Inflammatory macrophage treated with lipopolysaccharide for 4 hours (primary cell): ENCODE measurements around the gene DGKB.

Experiments
- DNase-seq: peaks from one replicate; pipeline ENCODE4 v3.0.0-alpha.2; 2020

The DGKB gene

DNA sequence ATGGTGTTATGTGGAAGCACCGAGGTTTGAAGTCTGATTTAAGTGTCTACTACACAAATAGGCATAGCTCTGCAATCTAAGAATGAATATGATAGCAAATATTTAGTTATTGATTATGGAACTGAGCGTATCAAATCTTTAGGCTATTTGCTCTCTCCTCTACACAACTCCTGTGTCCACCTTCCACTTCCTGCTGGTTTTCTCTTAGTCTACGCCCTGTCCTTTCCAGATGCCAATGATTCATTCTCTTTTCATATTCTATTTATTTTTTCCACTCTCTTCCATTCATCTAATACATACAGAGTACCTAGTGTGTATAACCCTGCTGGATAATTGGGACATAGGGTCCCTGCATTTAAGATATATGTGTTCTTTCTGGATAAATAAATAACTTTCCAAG lies 83.7 kb downstream of the DGKB start:
- no peak for DNase-seq

DNA sequence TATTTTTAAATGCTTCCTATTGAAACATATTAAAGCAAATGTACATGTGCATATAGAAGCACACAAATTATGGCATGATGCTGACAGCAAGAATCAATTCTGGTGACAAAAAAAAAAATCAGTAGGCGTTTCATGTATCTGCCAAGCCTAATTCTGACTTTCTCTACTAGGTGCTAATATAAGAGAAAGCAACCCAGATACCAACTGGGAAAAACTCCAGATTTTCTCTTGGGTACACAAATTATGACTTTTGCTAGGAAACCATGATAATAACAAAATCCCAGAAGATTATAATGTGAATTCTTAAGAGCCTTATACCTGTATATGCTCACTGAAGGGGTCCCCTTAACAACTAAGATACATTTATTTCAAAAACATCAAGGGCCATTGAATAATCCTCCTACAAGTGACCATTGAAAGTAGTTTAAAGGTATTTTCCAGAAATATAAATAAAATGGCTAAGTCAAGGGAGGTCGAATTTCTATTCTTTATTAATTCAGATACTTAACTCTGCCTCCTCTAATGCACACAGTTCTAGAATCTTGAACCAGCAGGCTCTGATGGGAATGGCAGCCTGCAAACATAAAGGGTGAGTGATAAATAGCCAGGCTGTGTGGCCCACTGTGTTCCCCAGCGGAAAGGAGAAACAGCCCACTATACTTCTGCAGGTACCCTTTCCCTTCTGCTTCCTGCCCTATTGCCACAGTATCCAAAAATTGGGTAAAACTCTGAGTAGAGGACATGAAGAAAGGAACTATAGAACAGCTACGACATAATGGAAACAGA lies 84.5 kb downstream of the DGKB start:
- DNase-seq = no peak

DNA sequence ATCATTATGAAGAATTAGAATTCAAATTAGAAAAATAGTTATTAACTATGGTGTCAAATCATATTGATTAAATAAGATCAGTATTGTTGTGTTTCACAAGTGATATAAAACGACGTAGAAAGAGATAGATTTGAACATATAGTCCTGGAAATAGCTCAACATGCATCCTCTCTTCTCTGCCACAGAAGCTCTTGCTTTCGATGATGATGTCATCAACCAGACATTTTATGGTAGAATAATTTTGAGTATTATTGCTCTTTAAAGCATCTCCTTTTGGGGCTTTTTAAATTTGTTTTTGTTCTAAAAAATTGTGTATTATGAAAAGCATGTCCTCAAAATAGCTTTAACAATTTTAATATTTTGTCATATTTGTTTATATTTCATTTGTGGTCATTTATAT lies 95.0 kb downstream of the DGKB start:
- DNase-seq = no peak

DNA sequence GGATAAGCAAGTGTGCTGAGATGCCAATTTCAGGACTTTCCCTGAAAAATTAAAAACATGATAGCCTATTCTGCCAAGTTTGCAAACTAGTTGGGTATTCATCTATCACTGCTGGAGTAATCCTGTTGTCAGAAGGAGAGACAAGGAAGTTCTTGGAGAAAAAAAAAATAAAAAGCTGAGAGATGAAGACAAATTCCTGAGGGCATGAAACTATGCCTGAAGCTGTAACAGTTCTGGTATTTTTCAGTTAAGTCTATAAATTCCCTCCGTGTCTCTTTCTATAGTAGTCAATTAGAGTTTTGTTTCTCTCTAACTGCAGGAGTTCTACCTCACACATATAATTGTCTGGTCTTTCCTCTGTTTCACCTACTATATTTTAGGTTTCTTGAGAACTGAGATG lies 95.7 kb downstream of the DGKB start:
- DNase-seq = no peak

DNA sequence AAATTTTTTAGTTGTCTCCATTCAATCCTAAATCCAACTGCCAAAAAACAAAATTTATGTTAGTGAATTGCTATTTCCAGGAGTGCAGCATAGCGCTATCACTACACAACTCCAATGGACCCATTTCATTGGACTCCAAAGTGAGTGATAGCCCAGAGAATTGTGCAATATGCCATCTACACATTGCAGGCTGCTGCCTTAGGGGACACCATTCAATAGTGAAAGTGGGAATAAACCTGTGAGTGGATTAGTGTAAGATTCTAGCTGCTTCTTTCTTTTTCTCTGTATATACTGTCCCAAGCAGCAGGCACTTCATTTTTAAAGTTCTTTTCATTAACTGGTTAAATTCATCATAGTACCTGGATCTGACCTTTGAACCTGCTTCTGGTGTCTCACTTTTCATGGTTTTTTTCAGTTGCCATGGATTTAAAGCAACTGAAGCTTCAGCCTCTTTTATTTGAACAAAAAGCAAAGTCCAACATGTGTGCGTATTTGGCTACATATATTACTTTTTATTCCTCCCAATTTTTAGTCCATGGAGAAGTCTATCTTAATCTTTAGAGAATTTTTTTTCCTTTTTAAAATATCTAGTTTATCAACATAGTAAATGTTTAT lies 97.3 kb downstream of the DGKB start:
- DNase-seq = no peak

DNA sequence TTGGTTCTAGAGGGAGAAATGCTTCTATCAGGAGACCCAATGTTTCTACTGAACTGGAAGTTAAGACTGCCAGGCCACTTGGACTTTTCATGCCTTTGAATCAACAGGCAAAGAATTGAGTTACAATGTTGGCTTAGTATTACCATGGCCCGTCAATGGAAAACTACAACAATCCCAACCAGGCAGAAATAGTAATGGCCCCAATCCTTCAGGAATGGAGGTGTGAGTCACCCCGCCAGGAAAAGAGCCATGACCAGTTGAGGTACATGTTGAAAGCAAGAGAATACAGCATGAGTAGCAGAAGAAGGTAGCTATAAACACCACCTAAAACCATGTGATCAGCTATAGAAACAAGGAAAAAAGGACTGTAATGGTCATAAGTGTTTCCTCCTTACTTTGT lies 101.9 kb downstream of the DGKB start:
- no peak for DNase-seq

DNA sequence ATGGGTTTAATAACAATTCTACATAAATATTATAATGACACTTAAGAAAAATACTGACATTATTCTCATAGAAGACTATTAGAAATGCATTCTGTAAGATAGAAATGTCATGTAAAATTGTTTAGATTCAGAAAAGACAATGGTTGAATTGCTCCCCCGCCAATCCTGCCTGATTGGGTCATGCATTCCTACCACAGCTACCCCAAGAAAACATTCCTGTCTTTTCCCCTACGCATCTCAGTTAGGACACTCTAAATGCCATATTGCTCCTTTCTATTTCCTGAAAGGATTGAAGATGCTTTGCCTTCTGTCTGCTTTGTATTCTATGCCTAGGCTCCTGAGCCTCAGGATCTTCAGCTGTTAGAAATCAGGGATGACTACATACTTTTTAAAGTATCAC lies 109.4 kb downstream of the DGKB start:
- DNase-seq = no peak

DNA sequence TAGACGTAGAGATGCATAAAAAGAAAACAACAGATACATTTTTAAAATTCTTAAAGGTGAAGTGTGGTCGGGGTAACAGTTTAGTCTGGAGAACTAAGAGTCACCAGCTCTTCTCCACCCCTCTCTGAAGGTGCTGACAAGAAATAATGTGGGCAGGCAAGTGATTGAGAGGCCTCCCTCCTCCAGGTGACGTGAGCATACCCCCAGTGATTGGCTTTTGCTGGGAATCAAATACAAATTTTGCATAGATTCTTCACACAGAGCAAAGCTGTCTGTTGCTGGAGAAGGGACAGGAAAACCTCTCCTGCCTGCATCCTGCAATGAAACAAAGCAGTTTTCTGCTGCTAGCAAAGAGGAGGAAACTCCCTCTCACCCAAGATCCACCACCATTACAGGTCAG lies 115.0 kb downstream of the DGKB start:
- DNase-seq = no peak

DNA sequence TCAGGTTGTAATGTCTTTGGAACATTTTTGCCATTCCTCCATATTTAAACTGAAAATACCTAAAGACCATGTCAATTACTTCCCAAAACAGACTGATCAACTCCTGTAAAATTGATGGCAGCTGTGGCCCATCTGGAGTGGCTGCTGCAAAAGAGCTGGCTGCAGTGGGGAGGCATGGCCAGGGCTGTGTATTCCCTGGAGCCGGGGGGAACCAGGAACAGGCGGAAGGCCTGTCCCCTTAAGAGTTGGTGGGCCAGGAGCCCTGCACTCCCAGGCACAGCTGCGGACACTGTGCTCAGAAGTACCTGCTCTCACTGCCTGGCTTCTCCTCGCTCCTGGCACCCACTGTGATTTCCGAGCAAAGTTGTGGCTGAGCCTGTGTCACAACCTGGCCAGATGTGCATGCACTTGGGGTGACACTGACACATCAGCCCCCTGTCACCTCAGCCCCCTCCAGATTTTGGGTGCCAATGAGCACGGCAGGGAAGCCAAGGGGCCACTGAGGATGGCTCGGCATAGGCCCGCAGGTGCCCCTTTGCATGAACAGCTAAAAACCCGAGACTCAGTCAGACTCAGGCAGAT lies 116.1 kb downstream of the DGKB start:
- DNase-seq = no peak

DNA sequence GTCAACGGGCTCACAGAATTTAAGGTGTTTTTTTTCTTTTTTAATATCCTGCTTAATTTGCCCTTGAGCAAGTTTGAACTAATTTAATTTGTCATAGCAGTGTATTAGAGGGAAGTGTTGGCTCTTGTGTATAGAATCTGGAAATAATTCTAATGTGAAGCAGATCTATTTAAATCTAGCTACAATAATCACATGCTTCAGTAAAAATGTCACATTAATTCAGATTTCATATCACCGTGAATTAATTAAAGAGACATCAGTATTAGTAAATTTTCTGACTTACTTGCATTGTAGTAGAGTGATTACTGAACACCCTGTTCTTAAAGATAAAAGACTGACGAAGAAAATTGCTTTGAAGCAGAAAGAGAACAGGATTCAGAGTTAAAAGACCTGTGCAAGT lies 124.7 kb downstream of the DGKB start:
- DNase-seq = no peak

DNA sequence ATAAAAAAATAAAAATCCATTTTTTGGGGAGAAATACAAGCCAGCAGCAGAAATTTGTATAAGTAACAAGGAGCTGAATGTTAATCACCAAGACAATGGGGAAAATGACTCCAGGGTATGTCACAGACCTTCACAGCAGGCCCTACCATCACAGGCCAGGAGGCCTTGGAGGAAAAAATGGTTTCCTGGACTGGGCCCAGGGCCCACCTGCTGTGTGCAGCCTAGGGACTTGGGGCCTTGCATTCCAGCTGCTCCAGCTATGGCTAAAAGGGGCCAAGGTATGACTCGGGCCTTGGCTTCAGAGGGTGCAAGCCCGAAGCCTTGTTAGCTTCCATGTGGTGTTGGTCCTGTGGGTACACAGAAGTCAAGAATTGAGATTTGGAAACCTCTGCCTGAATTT lies 126.3 kb downstream of the DGKB start:
- DNase-seq = no peak

DNA sequence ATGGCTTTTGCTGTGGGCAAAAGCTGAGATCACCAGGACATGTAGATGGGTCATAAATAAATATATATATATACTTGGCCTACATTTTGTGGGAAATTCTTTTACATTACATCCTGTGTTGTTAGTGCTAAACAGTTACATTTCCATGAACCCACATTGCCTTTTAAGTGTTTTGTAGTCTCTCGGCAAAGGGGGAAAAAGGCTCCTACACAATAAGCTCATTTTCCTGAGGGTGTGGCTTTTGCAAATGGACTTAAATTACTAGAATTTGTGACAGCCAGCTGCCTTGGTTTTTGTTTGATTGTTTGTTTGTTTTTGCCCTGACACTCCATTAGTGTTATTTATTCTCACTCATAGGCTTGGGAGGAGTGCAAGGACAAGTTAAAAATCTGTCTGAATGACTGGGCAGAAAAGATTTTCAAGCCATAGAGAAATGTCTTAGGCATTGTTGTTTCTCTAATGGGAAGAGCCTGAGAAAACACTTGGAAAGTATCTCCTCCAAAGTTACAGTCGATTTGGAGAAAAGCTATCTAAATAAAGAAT lies 128.8 kb downstream of the DGKB start:
- no peak for DNase-seq

DNA sequence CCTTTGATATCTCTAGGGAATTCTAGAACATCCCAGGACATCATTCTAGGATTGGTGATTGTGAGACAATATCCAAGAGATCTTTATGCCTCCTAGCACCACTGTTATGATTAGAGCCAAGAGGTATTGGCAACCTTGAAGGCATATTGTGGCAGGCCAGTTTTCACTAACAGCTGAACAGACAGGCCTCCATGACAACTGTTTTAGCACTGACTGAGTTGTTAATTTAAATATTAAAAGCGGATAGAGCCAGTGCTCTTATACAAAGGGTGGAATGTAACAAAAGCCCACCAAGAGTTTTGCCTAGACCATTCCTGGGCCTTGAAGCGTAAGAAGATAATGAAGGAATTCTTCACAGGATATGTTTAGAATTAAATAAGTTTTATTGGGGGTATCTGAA lies 131.9 kb downstream of the DGKB start:
- DNase-seq = no peak

DNA sequence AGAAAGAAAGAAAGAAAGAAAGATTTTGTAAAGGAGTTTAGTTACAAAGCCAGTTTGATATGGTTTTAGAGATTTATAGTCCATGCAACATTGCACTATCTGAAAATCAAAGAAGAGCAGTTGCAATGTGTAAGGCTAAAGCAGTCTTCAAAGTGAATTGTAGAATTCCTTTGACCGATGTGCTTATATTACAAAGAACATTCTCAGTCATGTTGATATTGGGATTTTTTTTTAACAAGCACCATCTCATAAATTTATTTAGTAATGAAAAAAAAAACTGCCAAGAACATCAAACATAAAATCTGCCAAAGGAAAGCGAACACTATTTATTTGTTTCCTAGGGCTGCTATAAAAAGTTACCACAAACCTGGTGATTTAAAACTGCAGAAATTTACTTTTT lies 133.3 kb downstream of the DGKB start:
- no peak for DNase-seq

DNA sequence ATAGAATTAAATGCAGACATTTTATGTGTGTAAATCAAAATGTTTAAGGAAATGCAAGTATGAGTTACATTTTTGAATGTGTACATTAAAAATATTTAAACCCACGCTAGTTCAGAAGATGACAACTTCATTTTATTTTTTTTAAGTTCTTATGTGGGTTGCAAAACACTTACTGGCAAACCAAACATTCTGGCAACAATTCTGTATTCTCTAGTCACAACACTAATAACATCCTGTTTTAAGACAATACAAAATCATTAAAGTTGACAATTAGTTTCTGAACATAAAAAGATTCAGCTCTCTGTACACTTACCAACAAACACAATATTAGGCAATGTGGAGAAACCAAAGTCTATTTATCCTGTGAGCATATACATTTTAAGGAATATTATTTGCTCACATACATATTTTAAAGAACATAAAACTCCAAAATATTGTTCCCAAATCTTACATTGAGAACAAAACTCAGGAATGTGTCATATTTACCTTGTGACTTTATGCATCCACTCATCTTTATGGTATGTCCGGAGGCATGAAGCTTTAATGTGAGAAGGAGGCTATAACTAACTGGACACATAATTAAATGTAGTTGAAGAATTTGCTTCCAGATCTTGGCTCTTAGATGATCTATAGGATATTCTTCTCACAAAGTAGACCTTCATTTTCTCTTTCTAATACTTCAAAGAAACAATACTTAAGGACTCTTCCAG lies 134.7 kb downstream of the DGKB start:
- no peak for DNase-seq

DNA sequence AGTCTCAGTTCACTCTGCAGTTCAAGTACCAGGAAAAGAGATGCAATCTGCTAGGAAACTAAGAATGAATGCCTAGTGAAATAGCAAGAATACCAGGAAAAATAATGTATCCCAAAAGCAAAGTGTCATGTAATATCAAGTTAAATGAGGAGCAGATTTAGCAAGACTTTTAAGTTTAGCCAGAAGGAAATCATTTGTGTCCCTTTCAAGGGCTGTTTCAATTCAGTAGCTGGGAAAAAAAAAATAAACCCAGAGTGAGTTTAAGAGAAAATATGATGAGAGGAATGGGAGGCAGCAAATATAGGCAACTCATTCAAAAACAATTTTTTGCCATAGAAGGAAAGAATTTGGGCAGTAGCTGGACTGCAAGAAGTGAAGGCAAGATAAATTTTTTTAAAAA lies 135.8 kb downstream of the DGKB start:
- no peak for DNase-seq

DNA sequence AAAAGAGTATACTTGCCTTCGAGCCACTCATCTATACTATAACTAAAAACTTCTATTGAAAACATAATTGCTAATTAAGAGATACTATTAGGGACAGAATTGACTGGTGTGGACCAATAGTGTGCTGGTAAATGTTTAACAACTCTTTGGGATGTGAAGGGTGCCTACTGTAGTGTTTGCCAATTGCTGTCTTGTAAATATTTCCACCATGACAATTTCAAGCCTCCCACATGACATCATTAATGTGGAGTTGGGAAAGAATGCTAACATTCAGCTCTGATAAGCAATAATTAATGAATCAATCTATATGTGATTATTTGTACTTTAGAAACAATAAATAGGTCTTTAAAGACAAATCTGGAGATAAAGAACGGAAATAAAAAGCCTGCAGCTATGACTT lies 136.8 kb downstream of the DGKB start:
- no peak for DNase-seq

DNA sequence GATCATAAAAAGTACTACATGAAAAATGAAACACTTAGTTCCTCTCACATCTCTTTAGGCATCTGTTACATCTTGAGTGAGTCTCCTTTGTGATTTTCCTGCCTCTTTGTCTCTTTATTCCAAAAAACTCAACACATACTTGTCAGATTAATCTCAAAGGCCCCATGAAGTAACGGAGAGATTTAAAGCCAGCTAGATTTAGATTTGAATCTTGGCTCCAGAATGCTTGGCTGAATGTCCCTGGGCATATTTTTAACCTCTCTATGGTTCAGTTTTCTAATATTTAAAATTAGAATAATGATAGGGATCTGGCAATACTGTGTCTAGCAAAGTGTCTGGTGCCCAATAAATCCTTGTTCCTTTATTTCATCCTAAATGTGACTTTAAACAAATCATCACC lies 140.0 kb downstream of the DGKB start:
- DNase-seq = no peak

DNA sequence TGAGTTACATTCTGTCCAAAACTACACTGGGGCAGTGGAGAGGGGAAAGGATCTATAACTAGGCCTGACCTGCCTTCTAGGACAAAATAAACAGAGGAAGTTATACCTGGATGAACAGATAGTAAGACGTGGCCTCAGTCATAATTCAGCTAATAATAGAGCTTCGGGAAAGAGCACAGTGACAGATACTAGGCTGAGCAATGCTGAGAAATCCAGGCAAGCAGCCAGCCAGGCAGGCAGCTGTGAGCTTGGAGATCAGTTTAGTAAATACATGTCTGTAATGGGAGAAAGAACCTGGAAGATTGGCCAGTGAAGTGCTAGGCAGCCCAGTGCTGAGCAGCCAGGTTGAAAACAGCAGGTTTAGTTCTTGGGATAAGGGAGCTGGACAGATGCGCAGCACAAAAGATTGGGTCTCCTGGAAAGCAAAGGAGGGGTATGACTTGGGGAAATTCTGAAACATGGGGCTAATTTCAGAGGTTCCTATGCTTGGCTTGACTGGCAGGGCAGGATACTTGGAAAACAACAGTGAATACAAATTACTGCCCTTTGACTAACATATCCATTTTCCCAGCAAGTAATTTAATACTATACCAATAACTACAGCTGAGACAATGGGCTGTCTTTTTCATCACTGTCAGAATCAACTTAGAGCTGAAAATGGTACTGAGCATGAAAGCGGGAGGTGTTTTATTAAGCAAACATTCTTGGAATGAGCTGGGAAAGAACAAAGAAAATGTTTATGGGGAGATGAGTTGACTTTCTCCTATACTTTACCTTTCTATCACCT lies 140.8 kb downstream of the DGKB start:
- no peak for DNase-seq

DNA sequence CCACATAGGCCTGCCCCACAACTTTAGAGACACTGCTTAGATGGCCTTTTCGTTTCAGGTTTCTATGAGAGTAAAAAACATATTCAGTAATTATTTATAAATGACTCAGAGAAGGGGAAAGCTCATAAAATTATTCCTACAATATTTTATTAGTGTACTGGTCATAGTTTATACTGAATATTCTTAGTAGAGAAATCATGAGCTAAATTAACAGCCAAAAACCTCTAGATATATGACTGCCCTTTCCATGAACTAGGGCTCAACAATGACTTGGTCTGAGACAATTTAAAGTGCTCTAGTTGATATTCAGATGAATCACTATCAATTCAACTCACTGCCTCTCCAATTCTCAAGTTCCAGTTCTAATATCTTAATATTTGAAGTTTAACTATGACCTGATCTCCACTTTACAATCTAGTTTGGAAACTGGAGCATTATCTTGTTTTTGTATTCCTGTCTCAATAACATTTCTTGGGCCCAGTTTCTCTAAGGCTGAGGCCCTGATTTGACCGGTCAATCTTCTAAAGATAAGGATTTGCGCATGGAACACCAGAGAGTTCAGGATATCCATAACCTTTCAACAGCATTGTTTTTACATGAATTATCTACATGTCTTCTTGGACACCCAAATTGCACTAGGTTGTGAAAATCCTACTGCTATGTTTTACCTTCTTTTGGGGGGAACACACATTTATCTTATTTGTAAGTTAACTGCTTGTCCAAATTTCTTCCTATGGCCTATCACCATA lies 141.6 kb downstream of the DGKB start:
- no peak for DNase-seq

DNA sequence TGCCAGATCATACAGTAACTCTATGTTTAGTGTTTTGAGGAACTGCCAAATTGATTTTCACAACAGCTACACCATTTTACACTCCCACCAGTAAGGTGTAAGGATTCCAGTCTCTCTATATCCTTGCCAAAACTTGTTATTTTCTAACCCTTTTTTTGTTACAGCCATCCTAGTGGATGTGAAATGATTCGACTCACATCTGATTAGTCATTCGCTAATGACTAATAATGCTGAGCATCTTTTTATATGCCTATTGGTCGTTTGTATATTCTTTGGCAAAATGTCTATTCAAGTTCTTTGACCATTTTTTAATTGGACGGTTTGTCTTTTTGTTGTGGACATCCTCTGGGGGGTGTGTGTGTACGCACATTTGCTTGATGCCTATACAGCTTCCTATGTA lies 142.8 kb downstream of the DGKB start:
- DNase-seq = no peak

DNA sequence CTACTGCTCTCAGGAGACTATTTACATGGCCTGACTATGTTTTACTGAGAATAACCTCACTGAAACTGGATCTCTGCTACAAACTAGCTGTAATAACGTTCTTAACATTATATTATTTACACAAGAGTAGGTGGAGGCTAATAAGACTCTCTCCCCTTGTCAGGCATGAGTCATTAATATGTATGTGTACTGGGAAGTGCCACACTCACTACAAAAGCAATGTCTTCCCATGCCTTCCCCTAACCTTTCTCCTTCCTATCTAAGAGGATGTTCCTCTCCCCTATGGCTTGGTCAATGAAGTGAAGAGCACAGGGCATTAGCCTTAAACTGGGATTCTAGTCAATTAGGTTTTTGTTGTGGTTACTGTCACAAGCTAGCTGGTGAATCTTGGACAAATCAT lies 147.9 kb downstream of the DGKB start:
- DNase-seq = no peak
